ENCODE data around the gene CBFA2T3.

Gene CBFA2T3

GRCh38 chr16:88835818-88836217 is 141.2 kb downstream of the CBFA2T3 start:
- no peak for DNase-seq (ENCODE audit: low read depth, low spot score)
- H3K27ac ChIP-seq: no peak overlapping the region

- no peak overlapping the region for H3K27ac ChIP-seq
- no peak for DNase-seq (ENCODE audit: low read depth, low spot score)
Observed at GRCh38 chr16:88835383-88835782, 141.6 kb downstream of the CBFA2T3 start.

GRCh38 chr16:88834670-88835069 is 142.3 kb downstream of the CBFA2T3 start:
- no peak for DNase-seq (ENCODE audit: low read depth, low spot score)
- no peak overlapping the region for H3K27ac ChIP-seq

GRCh38 chr16:88833086-88833485 is 143.9 kb downstream of the CBFA2T3 start:
- no peak for DNase-seq (ENCODE audit: low read depth, low spot score)
- H3K27ac ChIP-seq: no peak overlapping the region

GRCh38 chr16:88831838-88832237 is 145.2 kb downstream of the CBFA2T3 start:
- H3K27ac ChIP-seq: no peak overlapping the region

GRCh38 chr16:88830783-88831182 is 146.2 kb downstream of the CBFA2T3 start:
- H3K27ac ChIP-seq: no peak overlapping the region
- DNase-seq (ENCODE audit: low read depth, low spot score): no peak

More at GRCh38 chr16:88831838-88832237, 145.2 kb downstream of the CBFA2T3 start:
- no peak for DNase-seq (ENCODE audit: low read depth, low spot score)

GRCh38 chr16:88830258-88830657 is 146.7 kb downstream of the CBFA2T3 start:
- no peak for DNase-seq (ENCODE audit: low read depth, low spot score)
- H3K27ac ChIP-seq: no peak overlapping the region

GRCh38 chr16:88828711-88829110 is 148.3 kb downstream of the CBFA2T3 start:
- DNase-seq (ENCODE audit: low read depth, low spot score): no peak
- H3K27ac ChIP-seq: no peak overlapping the region

GRCh38 chr16:88827727-88828126 is 149.3 kb downstream of the CBFA2T3 start:
- no peak for DNase-seq (ENCODE audit: low read depth, low spot score)
- no peak overlapping the region for H3K27ac ChIP-seq

- DNase-seq (ENCODE audit: low read depth, low spot score): no peak
Observed at GRCh38 chr16:88826070-88826840, 150.8 kb downstream of the CBFA2T3 start.

GRCh38 chr16:88825146-88825545 is 151.9 kb downstream of the CBFA2T3 start:
- no peak overlapping the region for H3K27ac ChIP-seq
- DNase-seq (ENCODE audit: low read depth, low spot score): no peak

More at GRCh38 chr16:88826070-88826840, 150.8 kb downstream of the CBFA2T3 start:
- no peak overlapping the region for H3K27ac ChIP-seq

Measured in epithelial cell of prostate (primary cell).